ENCODE results near the gene ACVR1.

ACVR1 gene

DNA sequence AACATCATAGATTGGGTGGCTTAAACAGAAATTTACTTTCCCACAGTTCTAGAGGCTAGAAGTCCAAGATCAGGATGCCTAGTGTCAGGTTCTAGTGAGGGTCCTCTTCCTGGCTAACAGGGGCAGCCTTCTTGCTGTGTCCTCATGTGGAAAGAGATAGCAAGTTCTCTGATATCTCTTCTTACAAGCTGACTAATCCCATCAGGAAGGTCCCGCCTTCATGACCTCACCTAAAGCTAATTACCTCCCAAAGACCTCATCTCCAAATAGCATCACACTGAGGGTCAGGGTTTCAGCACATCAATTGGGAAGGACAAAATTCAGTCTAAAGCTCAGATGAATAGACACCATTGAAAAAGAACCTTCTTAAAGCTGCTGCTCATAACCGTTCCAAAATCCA, 22.9 kb downstream of the ACVR1 start:
- Histone ChIP-seq H2BK15ac (ENCODE audit: low read length) (no peak overlapping the region), H3K4me1 (ENCODE audit: control insufficient read depth in 2 of 2, insufficient read depth in 1 of 2, low read depth in 1 of 2, low read length in 2 of 2) (peaks cover 0 to 4% of the 10 kb centered on the region in 2 donors), H3K4ac (ENCODE audit: low read length) (no peak overlapping the region), H3K18ac (ENCODE audit: low read length) (no peak overlapping the region), H3K36me3 (replicated peaks in 1 of 2; ENCODE audit: control insufficient read depth in 2 of 2, insufficient read depth in 2 of 2, low read length in 2 of 2) (no peaks in the 10 kb centered on the region), H4K8ac (ENCODE audit: low read depth, low read length) (no peak overlapping the region), H4K91ac (ENCODE audit: low read depth, low read length, poor library complexity) (no peak overlapping the region), H3K27ac (replicated peaks; ENCODE audit: low read length) (no peak overlapping the region), H3K14ac (ENCODE audit: low read length) (no peak overlapping the region), H3K9ac (ENCODE audit: low read depth, low read length, poor library complexity) (no peak overlapping the region), H2BK5ac (ENCODE audit: low read length) (no peak overlapping the region), H2AK5ac (ENCODE audit: low read depth, low read length) (no peak overlapping the region), H2AFZ (ENCODE audit: low read length) (no peak overlapping the region), H3K9me3 (replicated peaks in 1 of 2; ENCODE audit: control insufficient read depth in 2 of 2, insufficient read depth in 1 of 2, low read depth in 1 of 2, low read length in 2 of 2) (no peaks in the 10 kb centered on the region), H2BK120ac (ENCODE audit: low read depth, low read length) (no peak overlapping the region), H3K4me3 (ENCODE audit: low read length in 2 of 2) (no peak overlapping the region), H3K23ac (ENCODE audit: low read depth, low read length, poor library complexity) (no peak overlapping the region), H3K4me2 (ENCODE audit: insufficient read depth, low read length, poor library complexity, severe bottlenecking) (no peak overlapping the region), H3K27me3 (ENCODE audit: control insufficient read depth in 3 of 3, insufficient read depth in 3 of 3, low read depth in 1 of 3, low read length in 3 of 3) (no peaks in the 10 kb centered on the region), H3K79me1 (ENCODE audit: low read depth, low read length) (no peaks in the 10 kb centered on the region), H2BK12ac (ENCODE audit: low read length) (no peak overlapping the region)
- DNase-seq (ENCODE audit: low spot score): no peak
- no CpG with 5 or more reads among the region's 2 CpGs for WGBS, 2 donors (ENCODE audit: extremely low coverage in 2 of 2, insufficient read length in 2 of 2, insufficient replicate concordance in 1 of 2)

GRCh38 chr2:157849591-157849990, 26.5 kb downstream of the ACVR1 start:
- no peaks in the 10 kb centered on the region for H3K36me3 ChIP-seq (replicated peaks in 1 of 2; ENCODE audit: control insufficient read depth in 2 of 2, insufficient read depth in 2 of 2, low read length in 2 of 2)
- H3K4me3 ChIP-seq (ENCODE audit: low read length in 2 of 2): no peak overlapping the region
- H2AK5ac ChIP-seq (ENCODE audit: low read depth, low read length): no peak overlapping the region
- no peaks in the 10 kb centered on the region for H3K27me3 ChIP-seq (ENCODE audit: control insufficient read depth in 3 of 3, insufficient read depth in 3 of 3, low read depth in 1 of 3, low read length in 3 of 3)
- H3K79me1 ChIP-seq (ENCODE audit: low read depth, low read length): no peaks in the 10 kb centered on the region
- no peak overlapping the region for H4K91ac ChIP-seq (ENCODE audit: low read depth, low read length, poor library complexity)
- no peak overlapping the region for H2BK5ac ChIP-seq (ENCODE audit: low read length)
- DNase-seq (ENCODE audit: low spot score): no peak
- no peak overlapping the region for H2BK120ac ChIP-seq (ENCODE audit: low read depth, low read length)
- no peaks in the 10 kb centered on the region for H3K9me3 ChIP-seq (replicated peaks in 1 of 2; ENCODE audit: control insufficient read depth in 2 of 2, insufficient read depth in 1 of 2, low read depth in 1 of 2, low read length in 2 of 2)
- H3K4ac ChIP-seq (ENCODE audit: low read length): no peak overlapping the region
- no peak overlapping the region for H3K23ac ChIP-seq (ENCODE audit: low read depth, low read length, poor library complexity)
- no peak overlapping the region for H4K8ac ChIP-seq (ENCODE audit: low read depth, low read length)
- no CpG with 5 or more reads among the region's 2 CpGs for WGBS, 2 donors (ENCODE audit: extremely low coverage in 2 of 2, insufficient read length in 2 of 2, insufficient replicate concordance in 1 of 2)
- H3K4me2 ChIP-seq (ENCODE audit: insufficient read depth, low read length, poor library complexity, severe bottlenecking): no peak overlapping the region
- H2BK15ac ChIP-seq (ENCODE audit: low read length): no peak overlapping the region
- H3K18ac ChIP-seq (ENCODE audit: low read length): no peak overlapping the region
- no peak overlapping the region for H2BK12ac ChIP-seq (ENCODE audit: low read length)
- peaks cover 0 to 4% of the 10 kb centered on the region in 2 donors for H3K4me1 ChIP-seq (ENCODE audit: control insufficient read depth in 2 of 2, insufficient read depth in 1 of 2, low read depth in 1 of 2, low read length in 2 of 2)
- no peak overlapping the region for H2AFZ ChIP-seq (ENCODE audit: low read length)
- no peak overlapping the region for H3K14ac ChIP-seq (ENCODE audit: low read length)
- no peak overlapping the region for H3K27ac ChIP-seq (replicated peaks; ENCODE audit: low read length)
- H3K9ac ChIP-seq (ENCODE audit: low read depth, low read length, poor library complexity): no peak overlapping the region

DNA sequence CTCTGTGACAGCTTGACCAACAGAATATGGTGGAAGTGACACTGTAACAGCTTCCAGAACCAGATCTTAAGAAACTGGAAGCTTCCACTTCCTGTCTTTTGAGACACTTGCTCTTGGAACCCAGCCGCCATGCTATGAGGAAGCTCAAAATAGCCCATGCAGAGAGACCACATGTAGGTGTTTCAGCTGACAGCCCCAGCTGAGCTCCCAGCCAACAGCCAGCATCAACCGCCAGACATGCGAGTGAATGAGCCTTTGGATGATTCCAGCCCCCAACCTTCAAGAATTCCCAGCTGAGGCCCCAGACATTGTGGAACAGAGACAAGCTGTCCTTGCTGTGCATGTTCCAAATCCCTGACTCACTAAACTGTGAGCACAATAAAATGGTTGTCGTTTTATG, 27.9 kb downstream of the ACVR1 start:
- Histone ChIP-seq H2BK120ac (ENCODE audit: low read depth, low read length) (no peak overlapping the region), H4K8ac (ENCODE audit: low read depth, low read length) (no peak overlapping the region), H4K91ac (ENCODE audit: low read depth, low read length, poor library complexity) (no peak overlapping the region), H2AK5ac (ENCODE audit: low read depth, low read length) (no peak overlapping the region), H3K9ac (ENCODE audit: low read depth, low read length, poor library complexity) (no peak overlapping the region), H3K4me3 (ENCODE audit: low read length in 2 of 2) (no peak overlapping the region), H3K4me2 (ENCODE audit: insufficient read depth, low read length, poor library complexity, severe bottlenecking) (no peak overlapping the region), H3K18ac (ENCODE audit: low read length) (no peak overlapping the region), H3K14ac (ENCODE audit: low read length) (no peak overlapping the region), H3K4me1 (ENCODE audit: control insufficient read depth in 2 of 2, insufficient read depth in 1 of 2, low read depth in 1 of 2, low read length in 2 of 2) (no peaks in the 10 kb centered on the region), H2BK15ac (ENCODE audit: low read length) (no peak overlapping the region), H3K23ac (ENCODE audit: low read depth, low read length, poor library complexity) (no peak overlapping the region), H2BK12ac (ENCODE audit: low read length) (no peak overlapping the region), H3K9me3 (replicated peaks in 1 of 2; ENCODE audit: control insufficient read depth in 2 of 2, insufficient read depth in 1 of 2, low read depth in 1 of 2, low read length in 2 of 2) (no peaks in the 10 kb centered on the region), H3K79me1 (ENCODE audit: low read depth, low read length) (no peaks in the 10 kb centered on the region), H3K27ac (replicated peaks; ENCODE audit: low read length) (no peak overlapping the region), H2BK5ac (ENCODE audit: low read length) (no peak overlapping the region), H3K36me3 (replicated peaks in 1 of 2; ENCODE audit: control insufficient read depth in 2 of 2, insufficient read depth in 2 of 2, low read length in 2 of 2) (no peaks in the 10 kb centered on the region), H3K27me3 (ENCODE audit: control insufficient read depth in 3 of 3, insufficient read depth in 3 of 3, low read depth in 1 of 3, low read length in 3 of 3) (no peaks in the 10 kb centered on the region), H3K4ac (ENCODE audit: low read length) (no peak overlapping the region), H2AFZ (ENCODE audit: low read length) (no peak overlapping the region)
- WGBS, 2 donors (ENCODE audit: extremely low coverage in 2 of 2, insufficient read length in 2 of 2, insufficient replicate concordance in 1 of 2): no CpG with 5 or more reads among the region's 4 CpGs
- DNase-seq (ENCODE audit: low spot score): no peak

DNA sequence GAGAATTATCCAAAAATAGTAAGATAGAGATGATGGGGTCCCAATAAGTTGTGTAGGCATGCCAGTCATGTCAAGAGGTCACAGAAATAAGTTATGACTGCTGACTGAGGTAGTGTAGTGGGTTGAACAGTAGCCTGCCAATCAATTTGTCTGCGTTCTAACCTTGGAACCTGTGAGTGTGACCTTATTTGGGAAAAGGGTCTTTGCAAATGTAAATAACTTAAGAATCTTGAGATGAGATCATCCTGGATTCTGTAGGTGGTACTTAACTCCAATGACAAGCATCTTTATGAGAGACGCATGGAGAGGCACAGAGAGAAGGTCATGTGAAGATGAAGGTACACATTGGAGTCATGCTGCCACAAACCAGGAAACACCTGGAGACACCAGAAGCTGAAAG, 31.0 kb downstream of the ACVR1 start:
- Histone ChIP-seq H3K9me3 (replicated peaks in 1 of 2; ENCODE audit: control insufficient read depth in 2 of 2, insufficient read depth in 1 of 2, low read depth in 1 of 2, low read length in 2 of 2) (no peaks in the 10 kb centered on the region), H4K8ac (ENCODE audit: low read depth, low read length) (no peak overlapping the region), H3K79me1 (ENCODE audit: low read depth, low read length) (no peaks in the 10 kb centered on the region), H2BK120ac (ENCODE audit: low read depth, low read length) (no peak overlapping the region), H4K91ac (ENCODE audit: low read depth, low read length, poor library complexity) (no peak overlapping the region), H3K23ac (ENCODE audit: low read depth, low read length, poor library complexity) (no peak overlapping the region), H2BK15ac (ENCODE audit: low read length) (no peak overlapping the region), H3K27me3 (ENCODE audit: control insufficient read depth in 3 of 3, insufficient read depth in 3 of 3, low read depth in 1 of 3, low read length in 3 of 3) (no peaks in the 10 kb centered on the region), H2AFZ (ENCODE audit: low read length) (no peak overlapping the region), H2AK5ac (ENCODE audit: low read depth, low read length) (no peak overlapping the region), H3K36me3 (replicated peaks in 1 of 2; ENCODE audit: control insufficient read depth in 2 of 2, insufficient read depth in 2 of 2, low read length in 2 of 2) (no peaks in the 10 kb centered on the region), H3K4me2 (ENCODE audit: insufficient read depth, low read length, poor library complexity, severe bottlenecking) (no peak overlapping the region), H3K14ac (ENCODE audit: low read length) (no peak overlapping the region), H3K4ac (ENCODE audit: low read length) (no peak overlapping the region), H3K18ac (ENCODE audit: low read length) (no peak overlapping the region), H2BK12ac (ENCODE audit: low read length) (no peak overlapping the region), H2BK5ac (ENCODE audit: low read length) (no peak overlapping the region), H3K9ac (ENCODE audit: low read depth, low read length, poor library complexity) (no peak overlapping the region), H3K4me1 (ENCODE audit: control insufficient read depth in 2 of 2, insufficient read depth in 1 of 2, low read depth in 1 of 2, low read length in 2 of 2) (peaks cover 2 to 3% of the 10 kb centered on the region in 2 donors), H3K27ac (replicated peaks; ENCODE audit: low read length) (no peak overlapping the region), H3K4me3 (ENCODE audit: low read length in 2 of 2) (no peak overlapping the region)
- DNase-seq (ENCODE audit: low spot score): no peak
- no CpG with 5 or more reads among the region's 2 CpGs for WGBS, 2 donors (ENCODE audit: extremely low coverage in 2 of 2, insufficient read length in 2 of 2, insufficient replicate concordance in 1 of 2)
